SH-SY5Y (cell line): ENCODE results near the gene NOL7.

ENCODE experiments used
- GATA2 ChIP-seq: IDR thresholded peaks from 2 replicates; pipeline ENCODE4 v1.6.1; 2011; ENCODE audit warnings: mild to moderate bottlenecking, low read depth, low read length
- GATA3 ChIP-seq: IDR thresholded peaks from 2 replicates; pipeline ENCODE4 v1.6.1; 2011; ENCODE audit warnings: low read depth, mild to moderate bottlenecking, low read length, moderate library complexity

The NOL7 gene

DNA sequence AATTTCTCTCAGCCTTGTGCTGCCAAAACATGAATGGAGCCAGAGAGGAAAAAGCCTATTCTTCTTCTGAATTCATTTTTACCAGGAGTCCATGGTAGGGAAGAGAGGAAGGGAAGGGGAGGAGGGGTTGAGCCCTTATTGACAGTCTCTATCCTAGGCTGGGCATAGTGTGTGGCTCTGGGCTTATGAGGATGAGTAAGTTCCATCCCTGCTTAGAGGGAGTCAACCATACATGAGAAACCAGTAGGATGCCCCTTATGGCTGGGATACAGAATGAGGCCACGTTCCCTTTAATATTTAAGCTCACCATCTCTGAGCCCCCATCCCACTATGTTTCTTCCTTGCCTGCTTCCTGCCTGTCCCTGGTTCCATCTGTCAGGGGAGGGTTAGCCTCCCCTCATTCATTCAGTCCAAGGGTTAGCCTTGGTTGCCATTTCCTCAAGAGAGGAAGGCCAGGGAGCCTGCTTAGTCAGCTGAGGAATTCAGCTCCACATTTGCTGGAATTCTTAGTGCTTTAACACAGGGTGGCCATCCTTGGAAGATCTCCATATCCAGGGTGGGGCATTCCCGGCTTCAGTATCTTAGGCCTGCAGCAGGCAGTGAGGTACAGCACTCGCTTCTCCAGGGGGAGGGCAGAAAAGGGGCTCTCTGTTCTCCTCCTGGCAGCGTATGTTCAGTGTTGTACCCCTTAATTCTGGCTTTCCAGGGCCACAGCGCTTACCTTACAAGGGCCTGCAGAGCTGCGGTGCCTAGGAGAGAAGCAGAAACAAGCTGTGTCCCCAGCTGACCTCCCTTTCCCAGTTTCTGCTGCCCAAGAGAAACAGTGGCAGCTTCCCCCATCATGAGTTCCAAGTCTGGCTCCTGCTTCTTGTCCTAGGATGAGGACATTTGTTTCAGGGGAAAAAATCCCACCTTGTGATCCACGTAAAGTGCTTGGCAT lies 28.3 kb upstream of the NOL7 start:
- TF ChIP-seq GATA2 = no peak
- TF ChIP-seq GATA3 = no peak

DNA sequence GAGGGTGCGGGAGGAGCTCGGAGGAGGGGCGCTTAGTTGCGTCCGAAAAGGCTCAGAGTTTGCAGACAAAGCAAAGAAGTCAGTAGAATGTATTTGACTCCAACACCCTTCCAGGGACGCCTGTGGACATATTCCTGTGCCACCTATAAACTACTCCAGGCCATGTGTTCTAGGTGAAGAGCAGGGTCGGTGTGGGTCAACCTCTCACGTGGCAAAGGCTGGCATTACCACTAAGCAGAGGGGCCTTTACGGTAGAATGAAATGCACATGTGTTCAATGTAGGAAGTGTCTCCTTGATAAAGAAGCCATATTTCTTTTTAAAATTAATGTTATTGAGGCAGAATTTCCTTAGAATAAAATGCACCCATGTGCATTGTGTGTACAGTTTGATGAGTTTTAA lies 25.3 kb upstream of the NOL7 start:
- TF ChIP-seq GATA2 (no peak), GATA3 (no peak)

DNA sequence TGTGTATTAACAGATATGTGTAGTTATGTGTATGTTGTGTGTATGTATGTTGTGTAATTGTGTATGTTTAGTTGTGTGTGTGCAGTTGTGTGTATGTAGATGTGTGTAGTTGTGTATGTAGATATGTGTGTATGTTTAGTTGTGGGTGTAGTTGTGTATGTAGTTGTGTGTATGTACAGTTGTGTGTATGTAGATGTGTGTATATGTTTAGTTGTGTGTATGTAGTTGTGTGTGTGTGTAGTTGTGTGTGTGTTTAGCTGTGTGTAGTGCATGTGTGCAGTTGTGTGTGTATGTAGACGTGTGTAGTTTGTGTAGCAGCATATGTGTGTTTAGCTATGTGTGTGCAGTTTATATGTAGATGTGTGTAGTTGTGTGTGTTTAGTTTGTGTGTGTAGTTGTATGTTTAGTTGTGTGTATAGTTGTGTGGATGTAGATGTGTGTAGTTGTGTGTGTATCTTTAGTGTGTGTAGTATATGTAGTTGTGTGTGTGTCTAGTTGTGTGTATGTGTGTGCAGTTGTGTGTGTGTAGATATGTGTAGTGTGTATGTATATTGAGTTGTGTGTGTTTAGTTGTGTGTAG lies 24.5 kb upstream of the NOL7 start:
- no peak for TF ChIP-seq GATA2
- TF ChIP-seq GATA3 = no peak

DNA sequence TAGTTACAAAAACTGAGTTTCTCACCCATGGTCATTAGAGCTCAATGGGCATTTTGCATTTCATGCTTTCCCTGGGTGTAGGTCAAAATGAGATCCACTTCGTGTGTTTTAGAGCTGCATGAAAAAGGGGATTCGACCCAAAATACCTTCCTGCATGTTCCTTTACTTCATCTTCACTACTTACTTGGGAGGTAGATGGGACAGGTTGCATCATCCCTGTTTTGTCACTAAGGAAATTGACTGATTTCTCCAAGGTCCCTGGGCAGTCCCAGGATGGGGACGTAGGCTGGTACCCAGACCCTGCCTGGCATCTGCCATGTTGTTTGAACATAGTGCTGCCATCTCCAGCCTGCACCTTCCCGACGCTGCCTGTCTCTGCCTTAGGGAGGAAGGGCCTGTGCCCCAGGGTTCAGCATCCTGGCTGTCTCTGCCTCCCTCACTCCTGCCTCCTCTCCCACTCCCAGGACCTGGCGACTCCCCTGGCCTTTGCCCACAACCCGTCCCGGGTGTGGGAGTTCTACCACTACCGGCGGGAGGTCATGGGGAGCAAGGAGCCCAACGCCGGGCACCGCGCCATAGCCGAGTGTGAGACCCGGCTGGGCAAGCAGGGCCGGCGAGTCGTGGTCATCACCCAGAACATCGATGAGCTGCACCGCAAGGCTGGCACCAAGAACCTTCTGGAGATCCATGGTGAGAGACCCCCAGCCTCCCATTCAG lies 23.8 kb upstream of the NOL7 start:
- no peak for TF ChIP-seq GATA2
- TF ChIP-seq GATA3 = no peak

DNA sequence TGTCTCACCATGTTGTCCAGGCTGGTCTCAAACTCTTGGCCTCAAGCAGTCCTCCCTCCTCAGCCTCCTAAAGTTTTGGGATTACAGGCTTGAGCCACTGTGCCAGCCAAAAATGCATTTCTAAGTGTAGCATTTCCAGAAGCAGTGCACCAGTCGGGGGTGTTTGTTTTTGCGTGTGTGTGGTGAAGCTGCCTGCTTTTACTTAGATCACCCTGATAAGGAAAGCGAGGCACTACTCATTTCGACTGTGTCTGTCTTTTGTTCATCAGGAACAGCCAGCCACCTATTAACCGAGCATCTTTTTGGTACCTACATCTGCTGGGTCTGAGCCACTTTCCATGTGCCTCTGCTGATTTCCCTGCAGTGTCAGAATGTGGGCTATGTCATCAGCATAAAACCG lies 22.0 kb upstream of the NOL7 start:
- TF ChIP-seq GATA2 = peak; percentile 97
- peak; percentile 75 for TF ChIP-seq GATA3

DNA sequence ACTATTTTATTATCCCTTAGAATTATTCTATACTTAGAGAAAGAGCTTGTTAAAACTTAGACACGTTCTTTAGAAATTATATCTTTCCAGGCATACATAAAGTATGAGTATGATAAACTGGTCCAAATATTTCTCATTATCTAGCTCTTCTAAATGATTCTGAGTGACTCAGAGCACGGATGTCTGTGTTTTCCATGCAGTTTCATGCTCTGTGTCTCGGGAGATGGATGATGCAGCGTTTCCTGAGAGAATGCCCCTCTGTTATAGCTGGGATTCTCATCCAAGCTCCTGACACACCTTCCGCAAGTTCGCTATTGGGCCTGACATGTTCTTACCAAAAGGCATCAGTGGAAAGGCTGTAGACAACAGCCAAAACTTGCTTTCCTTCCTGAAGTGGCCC lies 21.4 kb upstream of the NOL7 start:
- no peak for TF ChIP-seq GATA3

DNA sequence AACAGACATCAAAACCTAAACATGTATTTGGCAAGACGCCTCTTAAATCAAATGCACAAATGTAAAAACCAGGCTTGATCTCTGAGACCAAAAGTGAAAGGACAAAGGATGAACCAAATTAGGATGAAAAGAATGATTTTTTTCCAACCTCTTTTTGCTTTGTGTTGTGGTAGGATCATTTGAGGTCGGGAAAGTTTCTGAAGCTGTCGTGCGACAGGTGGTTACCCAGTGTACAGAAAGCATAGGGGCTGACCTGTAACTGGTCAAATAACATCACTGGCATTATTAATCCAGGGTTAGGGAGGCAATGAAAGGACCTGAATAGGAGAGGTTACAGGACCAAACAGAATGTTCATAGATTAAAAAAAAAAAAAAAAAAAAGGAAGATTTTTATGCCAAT lies 18.1 kb upstream of the NOL7 start:
- TF ChIP-seq GATA3 (no peak), GATA2 (no peak)

DNA sequence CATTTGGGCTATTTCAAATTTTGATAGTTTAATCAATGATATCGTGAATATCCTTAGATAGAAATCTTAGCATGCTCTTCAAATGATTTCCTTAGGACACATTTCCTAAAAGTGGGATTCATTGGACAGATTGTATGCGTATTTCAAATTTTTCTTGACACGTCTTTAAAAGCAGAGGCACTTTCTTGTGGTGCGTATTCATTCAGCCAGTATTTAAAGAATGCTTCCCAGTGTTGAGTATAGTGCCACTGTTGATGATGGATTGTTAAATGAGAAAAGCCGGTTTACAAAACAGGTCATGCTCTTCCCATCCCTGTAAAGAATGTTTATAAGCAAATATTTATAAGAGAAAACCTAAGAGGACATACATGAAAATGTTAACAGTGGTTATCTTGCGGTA lies 15.1 kb upstream of the NOL7 start:
- no peak for TF ChIP-seq GATA3
- TF ChIP-seq GATA2 = no peak

DNA sequence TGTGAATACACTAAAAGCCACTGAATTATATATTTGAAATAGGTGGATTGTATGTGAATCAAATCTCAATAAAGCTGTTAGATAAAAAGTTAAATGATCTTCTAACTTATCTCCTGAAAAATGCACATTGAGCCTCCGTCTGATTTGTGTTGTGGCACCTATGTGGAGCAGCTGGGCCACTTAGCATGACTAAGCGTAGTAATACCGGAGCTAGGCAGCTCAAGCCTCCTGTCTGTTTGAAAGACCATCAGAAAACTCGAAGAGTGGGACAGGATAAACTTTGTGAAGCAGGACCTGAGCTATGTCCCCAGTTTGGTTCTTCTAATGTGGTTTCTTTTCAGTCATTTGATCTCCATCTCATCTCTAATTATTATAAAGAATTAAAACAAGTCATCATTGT lies 11.0 kb upstream of the NOL7 start:
- TF ChIP-seq GATA2 = no peak
- no peak for TF ChIP-seq GATA3

DNA sequence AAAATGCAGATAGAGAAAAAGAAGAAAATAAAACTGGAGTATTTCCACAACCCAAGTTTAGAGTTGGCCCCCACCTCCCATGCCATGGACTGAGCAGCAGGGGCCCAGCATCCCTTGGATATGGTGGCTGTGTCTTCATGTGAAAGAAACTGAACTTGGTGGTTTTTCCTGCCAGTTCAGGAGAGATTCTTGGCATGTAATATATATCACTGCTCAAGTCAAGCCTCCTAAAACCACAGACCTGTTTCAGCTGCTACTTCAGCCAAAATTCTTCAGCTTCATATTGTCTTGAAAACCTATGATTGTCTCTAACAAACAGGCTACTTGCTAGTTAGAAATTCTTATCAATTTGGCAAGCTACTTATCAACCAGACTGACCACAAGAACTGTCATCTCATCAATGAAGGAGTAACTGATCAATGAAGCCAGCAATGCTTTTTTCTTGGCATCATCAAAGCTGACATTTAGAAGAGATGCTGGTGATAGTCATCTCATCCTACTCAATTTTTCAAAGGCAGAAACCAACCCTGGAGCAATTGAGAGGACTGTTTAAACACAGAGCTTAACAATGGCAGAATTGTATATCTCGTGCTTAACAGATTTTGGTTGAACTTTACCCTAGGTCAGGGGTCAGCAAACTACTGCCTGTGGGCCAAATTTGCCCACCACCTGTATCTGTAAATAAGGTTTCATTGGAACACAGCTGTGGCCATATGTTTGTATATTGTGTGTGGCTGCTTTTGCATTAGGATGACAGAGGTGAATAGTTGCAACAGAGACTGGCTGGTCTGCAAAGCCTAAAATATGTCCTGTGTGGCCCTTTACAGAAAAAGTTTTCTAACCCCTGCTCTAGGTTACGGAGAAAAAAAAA lies 10.4 kb upstream of the NOL7 start:
- TF ChIP-seq GATA2 (no peak), GATA3 (no peak)

DNA sequence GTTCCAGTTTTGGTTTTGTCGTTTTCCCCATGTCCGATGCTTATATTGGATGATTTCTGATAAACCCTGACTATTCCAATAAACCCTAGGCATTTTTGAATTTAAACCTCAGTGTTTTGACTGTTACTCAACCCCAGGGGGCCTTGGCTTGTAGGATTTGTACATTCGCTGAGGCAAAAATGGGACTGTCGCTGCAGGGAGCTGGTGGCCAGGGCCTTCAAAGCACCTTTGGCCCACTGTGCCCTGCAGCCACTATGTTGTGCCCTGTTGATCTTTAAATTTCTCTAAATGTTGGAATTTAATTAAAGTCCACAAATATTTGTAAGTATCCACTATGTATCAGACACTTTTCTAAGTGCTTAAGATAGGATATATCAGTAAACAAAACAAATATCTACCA lies 9.5 kb upstream of the NOL7 start:
- TF ChIP-seq GATA2 = no peak
- TF ChIP-seq GATA3 = no peak

DNA sequence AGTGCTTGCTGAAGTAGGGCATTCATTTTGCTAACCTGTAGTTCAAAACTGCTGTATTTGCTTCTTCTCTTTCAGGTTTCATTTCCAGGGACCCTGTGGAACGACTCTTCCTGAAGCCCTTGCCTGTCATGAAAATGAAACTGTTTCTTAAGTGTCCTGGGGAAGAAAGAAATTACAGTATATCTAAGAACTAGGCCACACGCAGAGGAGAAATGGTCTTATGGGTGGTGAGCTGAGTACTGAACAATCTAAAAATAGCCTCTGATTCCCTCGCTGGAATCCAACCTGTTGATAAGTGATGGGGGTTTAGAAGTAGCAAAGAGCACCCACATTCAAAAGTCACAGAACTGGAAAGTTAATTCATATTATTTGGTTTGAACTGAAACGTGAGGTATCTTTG lies 3.4 kb upstream of the NOL7 start:
- TF ChIP-seq GATA2 (no peak), GATA3 (no peak)

DNA sequence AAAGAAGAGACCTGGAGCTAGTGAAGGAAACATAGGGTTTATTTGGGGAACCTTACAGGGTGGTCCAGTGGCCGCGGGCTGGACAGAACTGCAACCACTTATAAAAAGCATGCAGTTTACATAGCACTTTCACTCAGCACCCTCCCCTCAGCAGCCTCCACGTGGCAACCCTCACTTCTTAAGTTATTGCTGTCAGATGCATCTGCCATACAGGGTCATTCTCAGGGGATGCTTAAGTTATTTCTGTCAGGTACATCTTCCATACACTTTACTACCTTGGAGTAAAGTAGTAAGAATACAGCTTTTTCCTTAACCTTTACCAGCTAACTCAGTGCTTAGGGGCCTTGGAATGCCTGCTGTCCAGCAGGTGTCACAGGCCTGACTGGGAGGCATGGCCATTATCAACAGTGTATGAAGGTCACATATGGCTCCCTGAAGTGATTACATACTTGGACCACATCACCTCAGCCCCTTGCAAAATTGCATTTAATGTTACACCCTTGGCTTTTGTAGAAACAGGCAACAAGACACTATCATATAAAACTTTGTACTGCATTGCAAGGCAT lies 2.0 kb upstream of the NOL7 start:
- TF ChIP-seq GATA3 = no peak
- TF ChIP-seq GATA2 = no peak
